ENCODE results near the gene TNFSF8. TPM values are rescaled to one million over a fixed set of nuclear protein-coding genes. Genes with fewer than 3 reads are reported as not detected.

TNFSF8 gene
- total RNA-seq, 1 experiment from 2014 or later: not detected

DNA sequence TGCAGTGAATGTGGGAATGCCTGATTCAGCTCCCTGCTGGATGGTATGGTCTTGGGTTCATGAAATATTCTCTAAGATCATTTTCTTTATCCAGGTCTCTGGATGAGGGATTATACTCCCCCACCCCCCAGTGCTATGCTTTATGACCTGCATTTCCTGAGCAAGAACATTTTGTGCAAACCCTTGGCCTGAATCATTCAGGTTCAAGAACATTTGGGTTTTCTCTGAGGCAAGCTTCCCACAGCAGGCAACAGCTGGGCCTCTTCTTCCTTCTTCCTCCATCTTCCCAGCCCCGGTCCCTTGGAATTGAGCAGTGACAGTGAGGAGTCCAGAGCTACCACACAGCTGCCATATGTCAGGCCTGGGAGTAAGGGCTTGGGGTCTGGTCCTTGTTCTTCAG, 65.9 kb downstream of the TNFSF8 start:
- ChIA-PET POLR2A (interaction anchor here (1.0 kb wide), 1 partner anchor 64 kb away, joined by 3 read pairs; no protein-coding TSS in a partner anchor), CTCF (interaction anchor here (0.6 kb wide), 1 partner anchor 1450 kb away, joined by 3 read pairs; no protein-coding TSS in a partner anchor)
- H3K4me1 Mint-ChIP-seq (ENCODE audit: insufficient read depth, unreplicated experiment): peaks cover 5% of the 10 kb centered on the region
- BruUV-seq (replicated peaks): no TSS peak
- H3K27me3 Mint-ChIP-seq (ENCODE audit: insufficient read depth, unreplicated experiment): no peaks in the 10 kb centered on the region
- H3K9me3 Mint-ChIP-seq (ENCODE audit: unreplicated experiment): no peaks in the 10 kb centered on the region
- H3K4me3 Mint-ChIP-seq (ENCODE audit: unreplicated experiment): no peak overlapping the region
- intact Hi-C loops (cut with micrococcal nuclease): no loop called here
- H3K36me3 Mint-ChIP-seq (ENCODE audit: insufficient read depth, unreplicated experiment): peaks cover 5% of the 10 kb centered on the region
- H3K27ac Mint-ChIP-seq (ENCODE audit: low read depth, unreplicated experiment): no peak overlapping the region
- no peak for DNase-seq (ENCODE audit: unreplicated experiment)
- TF ChIP-seq, protein P1, sequence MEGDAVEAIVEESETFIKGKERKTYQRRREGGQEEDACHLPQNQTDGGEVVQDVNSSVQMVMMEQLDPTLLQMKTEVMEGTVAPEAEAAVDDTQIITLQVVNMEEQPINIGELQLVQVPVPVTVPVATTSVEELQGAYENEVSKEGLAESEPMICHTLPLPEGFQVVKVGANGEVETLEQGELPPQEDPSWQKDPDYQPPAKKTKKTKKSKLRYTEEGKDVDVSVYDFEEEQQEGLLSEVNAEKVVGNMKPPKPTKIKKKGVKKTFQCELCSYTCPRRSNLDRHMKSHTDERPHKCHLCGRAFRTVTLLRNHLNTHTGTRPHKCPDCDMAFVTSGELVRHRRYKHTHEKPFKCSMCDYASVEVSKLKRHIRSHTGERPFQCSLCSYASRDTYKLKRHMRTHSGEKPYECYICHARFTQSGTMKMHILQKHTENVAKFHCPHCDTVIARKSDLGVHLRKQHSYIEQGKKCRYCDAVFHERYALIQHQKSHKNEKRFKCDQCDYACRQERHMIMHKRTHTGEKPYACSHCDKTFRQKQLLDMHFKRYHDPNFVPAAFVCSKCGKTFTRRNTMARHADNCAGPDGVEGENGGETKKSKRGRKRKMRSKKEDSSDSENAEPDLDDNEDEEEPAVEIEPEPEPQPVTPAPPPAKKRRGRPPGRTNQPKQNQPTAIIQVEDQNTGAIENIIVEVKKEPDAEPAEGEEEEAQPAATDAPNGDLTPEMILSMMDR (IDR thresholded peaks at IDR 0.05; ENCODE audit: unreplicated experiment): no peak

DNA sequence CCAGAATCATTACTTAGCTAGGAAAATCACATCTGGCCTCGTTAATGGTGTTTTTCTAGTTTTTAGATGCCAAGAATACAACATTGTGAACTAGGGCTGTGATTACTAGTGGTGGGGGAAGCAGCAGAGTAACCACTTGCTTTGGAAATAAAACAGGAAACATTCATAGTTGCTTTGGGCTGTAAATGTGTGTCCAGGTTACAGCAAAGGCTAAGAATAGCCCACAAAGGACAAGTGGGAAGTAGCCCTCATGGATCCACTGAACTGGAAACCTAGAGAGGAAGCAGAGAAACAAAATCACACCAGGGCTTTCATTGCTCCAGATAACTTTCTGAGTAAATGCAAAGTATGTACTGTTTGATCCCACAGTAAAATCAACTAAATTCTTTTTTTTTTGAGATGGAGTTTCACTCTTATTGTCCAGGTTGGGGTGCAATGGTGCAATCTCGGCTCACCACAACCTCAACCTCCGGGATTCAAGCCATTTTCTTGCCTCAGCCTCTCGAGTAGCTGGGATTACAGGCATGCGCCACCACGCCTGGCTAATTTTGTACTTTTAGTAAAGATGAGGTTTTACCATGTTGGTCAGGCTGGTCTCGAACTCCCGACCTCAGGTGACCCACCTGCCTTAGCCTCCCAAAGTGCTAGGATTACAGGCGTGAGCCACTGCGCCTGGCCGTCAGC, 68.3 kb downstream of the TNFSF8 start:
- POLR2A ChIA-PET: interaction anchor here (0.5 to 1.6 kb wide), 2 partner anchors 10 to 339 kb away, joined by 4 to 5 read pairs; no protein-coding TSS in a partner anchor
- TF ChIP-seq, protein P1 (IDR thresholded peaks at IDR 0.05; ENCODE audit: unreplicated experiment): no peak
- H3K4me3 Mint-ChIP-seq (ENCODE audit: unreplicated experiment): no peak overlapping the region
- intact Hi-C loops (cut with micrococcal nuclease): no loop called here
- no peaks in the 10 kb centered on the region for H3K9me3 Mint-ChIP-seq (ENCODE audit: unreplicated experiment)
- no peak overlapping the region for H3K27ac Mint-ChIP-seq (ENCODE audit: low read depth, unreplicated experiment)
- H3K27me3 Mint-ChIP-seq (ENCODE audit: insufficient read depth, unreplicated experiment): no peaks in the 10 kb centered on the region
- peaks cover 5% of the 10 kb centered on the region for H3K36me3 Mint-ChIP-seq (ENCODE audit: insufficient read depth, unreplicated experiment)
- DNase-seq (ENCODE audit: unreplicated experiment): no peak
- no TSS peak for BruUV-seq (replicated peaks)
- CTCF ChIA-PET: interaction anchor here (1.1 kb wide), 1 partner anchor 51 kb away, joined by 5 read pairs; no protein-coding TSS in a partner anchor
- peaks cover 5% of the 10 kb centered on the region for H3K4me1 Mint-ChIP-seq (ENCODE audit: insufficient read depth, unreplicated experiment)

DNA sequence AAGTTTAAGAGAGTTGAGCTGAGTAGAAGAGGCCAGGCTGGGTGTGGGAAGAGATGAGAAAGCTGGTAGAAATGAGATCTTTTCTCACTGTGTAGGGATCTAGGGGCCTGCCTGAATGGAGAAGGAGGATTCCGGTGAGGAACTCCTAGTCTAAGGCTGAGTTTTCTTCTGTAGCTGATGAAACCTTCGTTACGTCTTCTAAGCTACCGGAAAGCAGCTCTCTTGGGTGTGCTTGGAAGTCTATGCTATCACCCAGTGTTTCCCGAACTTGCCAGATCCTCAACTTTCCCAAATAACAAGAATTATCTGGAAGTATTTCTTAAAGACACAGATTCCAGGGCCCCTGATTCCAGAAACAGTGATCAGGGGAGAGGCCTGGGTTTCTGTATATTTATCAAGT, 69.1 kb downstream of the TNFSF8 start:
- Mint-ChIP-seq H3K27me3 (ENCODE audit: insufficient read depth, unreplicated experiment) (no peaks in the 10 kb centered on the region), H3K4me3 (ENCODE audit: unreplicated experiment) (no peak overlapping the region), H3K27ac (ENCODE audit: low read depth, unreplicated experiment) (no peak overlapping the region), H3K9me3 (ENCODE audit: unreplicated experiment) (no peaks in the 10 kb centered on the region), H3K4me1 (ENCODE audit: insufficient read depth, unreplicated experiment) (peaks cover 10% of the 10 kb centered on the region), H3K36me3 (ENCODE audit: insufficient read depth, unreplicated experiment) (peaks cover 5% of the 10 kb centered on the region)
- intact Hi-C loops (cut with micrococcal nuclease): no loop called here
- BruUV-seq (replicated peaks): no TSS peak
- CTCF ChIA-PET: interaction anchor here (1.1 kb wide), 1 partner anchor 52 kb away, joined by 5 read pairs; no protein-coding TSS in a partner anchor
- POLR2A ChIA-PET: interaction anchor here (1.6 kb wide), 1 partner anchor 9 kb away, joined by 4 read pairs; no protein-coding TSS in a partner anchor
- DNase-seq (ENCODE audit: unreplicated experiment): no peak
- TF ChIP-seq, protein P1 (IDR thresholded peaks at IDR 0.05; ENCODE audit: unreplicated experiment): no peak

DNA sequence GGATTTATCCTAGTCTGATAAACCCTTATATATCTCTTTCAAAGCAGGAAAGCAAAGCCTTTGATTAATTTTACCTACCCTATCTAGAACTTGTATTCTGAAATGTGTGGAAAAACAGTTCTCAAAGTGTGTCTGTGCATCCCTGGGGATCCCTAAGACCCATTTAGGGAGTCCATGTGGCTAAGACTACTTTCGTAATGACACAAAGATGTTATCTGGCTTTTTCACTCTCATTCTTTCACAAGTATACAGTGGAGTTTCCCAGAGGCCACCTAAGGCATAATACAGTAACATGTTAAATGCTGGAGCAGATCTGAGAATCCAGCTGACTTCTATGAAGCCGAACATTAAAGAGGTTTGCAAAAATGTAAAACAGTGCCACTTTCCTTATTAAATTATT, 70.2 kb downstream of the TNFSF8 start:
- peaks cover 5% of the 10 kb centered on the region for H3K36me3 Mint-ChIP-seq (ENCODE audit: insufficient read depth, unreplicated experiment)
- H3K4me1 Mint-ChIP-seq (ENCODE audit: insufficient read depth, unreplicated experiment): peaks cover 15% of the 10 kb centered on the region
- no peaks in the 10 kb centered on the region for H3K9me3 Mint-ChIP-seq (ENCODE audit: unreplicated experiment)
- CTCF ChIA-PET: interaction anchor here (0.6 to 1.4 kb wide), 3 partner anchors 81 to 444 kb away, joined by 3 to 4 read pairs (median 3); no protein-coding TSS in a partner anchor
- no TSS peak for BruUV-seq (replicated peaks)
- no peak overlapping the region for H3K4me3 Mint-ChIP-seq (ENCODE audit: unreplicated experiment)
- intact Hi-C loops (cut with micrococcal nuclease): no loop called here
- H3K27me3 Mint-ChIP-seq (ENCODE audit: insufficient read depth, unreplicated experiment): no peaks in the 10 kb centered on the region
- TF ChIP-seq, protein P1 (IDR thresholded peaks at IDR 0.05; ENCODE audit: unreplicated experiment): no peak
- no peak for DNase-seq (ENCODE audit: unreplicated experiment)
- POLR2A ChIA-PET: interaction anchor here (0.6 kb wide), 1 partner anchor 9 kb away, joined by 3 read pairs; no protein-coding TSS in a partner anchor
- H3K27ac Mint-ChIP-seq (ENCODE audit: low read depth, unreplicated experiment): no peak overlapping the region

Measured in MCF 10A (cell line).